Measurements from ENCODE around the gene ABCC1. TPM values are rescaled to one million over a fixed set of nuclear protein-coding genes. Genes with fewer than 3 reads are reported as not detected.

ABCC1 gene
- total and polyA plus RNA-seq, 2 of the 4 experiments (the other 2 are of a cell fraction): 39.4 to 66.0 TPM

DNA sequence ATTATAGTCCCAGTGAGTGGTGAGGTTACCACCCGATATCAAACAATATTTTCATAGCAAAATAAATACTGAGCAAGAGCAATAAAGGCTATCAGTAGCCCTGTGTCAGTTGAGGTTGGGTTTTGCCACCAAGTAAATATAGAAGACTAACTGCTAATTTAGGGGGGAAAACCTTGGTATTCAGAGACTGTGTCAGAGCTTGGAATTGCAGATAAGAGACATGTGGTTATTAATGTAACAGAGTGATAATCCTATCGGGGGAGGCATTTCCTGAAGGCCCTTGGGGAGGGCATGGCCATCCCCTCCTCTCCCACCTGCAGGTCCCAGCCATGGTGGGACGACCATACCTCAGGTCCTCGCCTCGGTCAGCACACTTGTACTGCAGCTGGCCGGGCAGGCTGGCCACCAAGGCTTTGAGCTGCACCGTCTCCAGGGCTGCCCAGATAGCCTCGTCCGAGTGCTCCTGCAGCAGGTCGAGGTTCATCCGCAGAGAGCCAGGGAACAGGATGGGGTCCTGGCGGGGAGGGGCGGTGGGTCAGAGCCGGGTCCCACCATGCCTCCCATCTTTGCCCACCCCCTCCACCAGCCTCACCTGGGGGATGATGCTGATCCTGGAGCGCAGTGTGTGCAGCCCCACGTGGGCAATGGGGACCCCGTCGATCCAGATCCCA lies 205.0 kb downstream of the ABCC1 start:
- Histone ChIP-seq H3K9me1 (ENCODE audit: insufficient read depth, low read length) (0 out of 2 replicates have a peak, but pooled peaks cover 8% of the 10 kb centered on the region), H3K56ac (ENCODE audit: extremely low read depth, insufficient read depth, low read length) (no peak overlapping the region), H2BK120ac (ENCODE audit: low read depth, low read length) (no peak overlapping the region), H3K79me1 (ENCODE audit: low read depth in 1 of 2, low read length in 2 of 2) (peaks cover 0 to 6% of the 10 kb centered on the region in 2 experiments; a peak in 2 of 4 replicates), H3K27me3 (ENCODE audit: control insufficient read depth, insufficient read depth, low read length) (no peaks in the 10 kb centered on the region), H3K14ac (replicated peaks; ENCODE audit: low read depth, low read length) (no peak overlapping the region), H3K9ac (ENCODE audit: low read depth, low read length) (no peak overlapping the region), H2BK20ac (ENCODE audit: low read depth, low read length) (no peak overlapping the region), H3K23ac (ENCODE audit: low read depth, low read length) (no peak overlapping the region), H2AK9ac (replicated peaks; ENCODE audit: low read depth, low read length, poor library complexity) (no peak overlapping the region), H4K91ac (ENCODE audit: insufficient read depth, low read depth, low read length) (no peak overlapping the region), H3K36me3 (ENCODE audit: control insufficient read depth, insufficient read depth, low read length) (peaks cover 3% of the 10 kb centered on the region; the same call in 1 of the 2 replicates), H3K4ac (ENCODE audit: low read depth, low read length) (no peak overlapping the region), H3K27ac (ENCODE audit: insufficient read depth, low read length) (no peak overlapping the region), H2AFZ (replicated peaks; ENCODE audit: low read length, poor library complexity) (no peak overlapping the region), H3K18ac (ENCODE audit: low read depth, low read length) (no peak overlapping the region), H2BK15ac (ENCODE audit: low read depth, low read length) (no peak overlapping the region), H4K5ac (ENCODE audit: low read depth, low read length) (no peak overlapping the region), H2BK5ac (ENCODE audit: low read depth, low read length, poor library complexity, severe bottlenecking) (no peak overlapping the region), H3K9me3 (ENCODE audit: control insufficient read depth, insufficient read depth, low read length) (peaks cover 14% of the 10 kb centered on the region), H4K8ac (ENCODE audit: low read depth in 2 of 2, low read length in 2 of 2) (no peak overlapping the region), H2AK5ac (ENCODE audit: low read depth, low read length) (no peak overlapping the region), H3K4me2 (ENCODE audit: low read depth, low read length) (no peak overlapping the region), H3K4me1 (ENCODE audit: control insufficient read depth, insufficient read depth, low read length) (peaks cover 11% of the 10 kb centered on the region), H3K4me3 (ENCODE audit: insufficient read depth, low read depth, low read length) (no peak overlapping the region), H4K20me1 (ENCODE audit: insufficient read depth, low read length) (peaks cover 24% of the 10 kb centered on the region)
- DNase-seq (no peak), ATAC-seq (ENCODE audit: low read depth) (no peak)
- WGBS, 2 experiments (ENCODE audit: extremely low coverage in 2 of 2, insufficient read length in 1 of 2): 80% methylated on average over 3 of the region's 18 CpGs; no CpG with 5 or more reads in 1 of the 2 experiments
- CTCF ChIA-PET: no interaction called here
- intact Hi-C loops (cut with micrococcal nuclease) (no loop called here), dilution Hi-C loops (cut with HindIII; ENCODE audit: low sequenced_read_pairs, unreplicated experiment) (no loop called here), in situ Hi-C loops (cut with MboI; ENCODE audit: low sequenced_read_pairs) (no loop called here)
- TF ChIP-seq, protein P1, sequence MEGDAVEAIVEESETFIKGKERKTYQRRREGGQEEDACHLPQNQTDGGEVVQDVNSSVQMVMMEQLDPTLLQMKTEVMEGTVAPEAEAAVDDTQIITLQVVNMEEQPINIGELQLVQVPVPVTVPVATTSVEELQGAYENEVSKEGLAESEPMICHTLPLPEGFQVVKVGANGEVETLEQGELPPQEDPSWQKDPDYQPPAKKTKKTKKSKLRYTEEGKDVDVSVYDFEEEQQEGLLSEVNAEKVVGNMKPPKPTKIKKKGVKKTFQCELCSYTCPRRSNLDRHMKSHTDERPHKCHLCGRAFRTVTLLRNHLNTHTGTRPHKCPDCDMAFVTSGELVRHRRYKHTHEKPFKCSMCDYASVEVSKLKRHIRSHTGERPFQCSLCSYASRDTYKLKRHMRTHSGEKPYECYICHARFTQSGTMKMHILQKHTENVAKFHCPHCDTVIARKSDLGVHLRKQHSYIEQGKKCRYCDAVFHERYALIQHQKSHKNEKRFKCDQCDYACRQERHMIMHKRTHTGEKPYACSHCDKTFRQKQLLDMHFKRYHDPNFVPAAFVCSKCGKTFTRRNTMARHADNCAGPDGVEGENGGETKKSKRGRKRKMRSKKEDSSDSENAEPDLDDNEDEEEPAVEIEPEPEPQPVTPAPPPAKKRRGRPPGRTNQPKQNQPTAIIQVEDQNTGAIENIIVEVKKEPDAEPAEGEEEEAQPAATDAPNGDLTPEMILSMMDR (conservative IDR thresholded peaks at IDR 0.05; ENCODE audit: low read depth, low read length): no peak
- TF ChIP-seq RFX5 (IDR thresholded peaks at IDR 0.05; ENCODE audit: low read depth, low read length) (no peak), MAFK (IDR thresholded peaks at IDR 0.05; ENCODE audit: low read depth, low read length) (no peak), MXI1 (IDR thresholded peaks at IDR 0.05; ENCODE audit: borderline replicate concordance, low read depth, low read length) (no peak), RAD21 (IDR thresholded peaks at IDR 0.05; ENCODE audit: low read length) (no peak), MAZ (IDR thresholded peaks at IDR 0.05; ENCODE audit: borderline replicate concordance, low read depth, low read length) (no peak), SMC3 (IDR thresholded peaks at IDR 0.05; ENCODE audit: low read depth, low read length) (no peak), CHD1 (IDR thresholded peaks at IDR 0.05; ENCODE audit: low read depth, low read length) (no peak), RCOR1 (IDR thresholded peaks at IDR 0.05; ENCODE audit: insufficient replicate concordance, low read length) (no peak), NFE2L2 (IDR thresholded peaks at IDR 0.05; ENCODE audit: low read depth, low read length) (no peak)
- TF ChIP-seq, protein P2, sequence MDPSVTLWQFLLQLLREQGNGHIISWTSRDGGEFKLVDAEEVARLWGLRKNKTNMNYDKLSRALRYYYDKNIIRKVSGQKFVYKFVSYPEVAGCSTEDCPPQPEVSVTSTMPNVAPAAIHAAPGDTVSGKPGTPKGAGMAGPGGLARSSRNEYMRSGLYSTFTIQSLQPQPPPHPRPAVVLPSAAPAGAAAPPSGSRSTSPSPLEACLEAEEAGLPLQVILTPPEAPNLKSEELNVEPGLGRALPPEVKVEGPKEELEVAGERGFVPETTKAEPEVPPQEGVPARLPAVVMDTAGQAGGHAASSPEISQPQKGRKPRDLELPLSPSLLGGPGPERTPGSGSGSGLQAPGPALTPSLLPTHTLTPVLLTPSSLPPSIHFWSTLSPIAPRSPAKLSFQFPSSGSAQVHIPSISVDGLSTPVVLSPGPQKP (IDR thresholded peaks at IDR 0.05; ENCODE audit: borderline replicate concordance, low read depth, low read length): no peak
- TF ChIP-seq, protein P3, sequence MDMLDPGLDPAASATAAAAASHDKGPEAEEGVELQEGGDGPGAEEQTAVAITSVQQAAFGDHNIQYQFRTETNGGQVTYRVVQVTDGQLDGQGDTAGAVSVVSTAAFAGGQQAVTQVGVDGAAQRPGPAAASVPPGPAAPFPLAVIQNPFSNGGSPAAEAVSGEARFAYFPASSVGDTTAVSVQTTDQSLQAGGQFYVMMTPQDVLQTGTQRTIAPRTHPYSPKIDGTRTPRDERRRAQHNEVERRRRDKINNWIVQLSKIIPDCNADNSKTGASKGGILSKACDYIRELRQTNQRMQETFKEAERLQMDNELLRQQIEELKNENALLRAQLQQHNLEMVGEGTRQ (IDR thresholded peaks at IDR 0.05; ENCODE audit: low read depth, low read length): no peak
- POLR2A ChIA-PET (ENCODE audit: unreplicated experiment): no interaction called here
- no TSS peak for BruUV-seq (replicated peaks)

All from IMR-90 (cell line).